ENCODE data around the gene CIAO2A.
"Not testable (repeated sequence)": the region's sequence is repeated elsewhere in the genome, so short reads cannot be mapped to it uniquely, and the experiment has no call there.

The CIAO2A gene

GRCh38 chr15:64112073-64112772 lies 18.6 kb upstream of the CIAO2A start:
- no peak for DNase-seq (ENCODE audit: low read depth)

- no peak for DNase-seq (ENCODE audit: low read depth)
Observed at GRCh38 chr15:64111679-64112050, 18.0 kb upstream of the CIAO2A start.

GRCh38 chr15:64110950-64111678 lies 17.5 kb upstream of the CIAO2A start:
- no peak for DNase-seq (ENCODE audit: low read depth)

GRCh38 chr15:64110108-64110701 lies 16.6 kb upstream of the CIAO2A start:
- not testable (repeated sequence) for DNase-seq (ENCODE audit: low read depth)

GRCh38 chr15:64107337-64107736 lies 13.7 kb upstream of the CIAO2A start:
- DNase-seq (ENCODE audit: low read depth), result no peak

- no peak for DNase-seq (ENCODE audit: low read depth)
Observed at GRCh38 chr15:64105113-64105704, 11.6 kb upstream of the CIAO2A start.

GRCh38 chr15:64102497-64102896 lies 8.9 kb upstream of the CIAO2A start:
- no peak for DNase-seq (ENCODE audit: low read depth)

- DNase-seq (ENCODE audit: low read depth), result no peak
Observed at GRCh38 chr15:64100958-64101357, 7.3 kb upstream of the CIAO2A start.

- no peak for DNase-seq (ENCODE audit: low read depth)
Observed at GRCh38 chr15:64099379-64099778, 5.7 kb upstream of the CIAO2A start.

GRCh38 chr15:64096668-64097384 lies 3.2 kb upstream of the CIAO2A start:
- DNase-seq (ENCODE audit: low read depth), result no peak

- DNase-seq (ENCODE audit: low read depth), result peak; percentile 97
Observed at GRCh38 chr15:64095795-64096667, 2.4 kb upstream of the CIAO2A start, which contains the start of gene SNX1. TSS of gene SNX1 (plus strand) at chr15:64095982. CDS start at chr15:64096014, 32 bp downstream.

- DNase-seq (ENCODE audit: low read depth), result no peak
Observed at GRCh38 chr15:64095431-64095794, 1.8 kb upstream of the CIAO2A start.

GRCh38 chr15:64092864-64093626 lies 593 bp downstream of the CIAO2A start:
- DNase-seq (ENCODE audit: low read depth), result peak; percentile 7

- no peak for DNase-seq (ENCODE audit: low read depth)
Observed at GRCh38 chr15:64092075-64092820, 1.4 kb downstream of the CIAO2A start.

- no peak for DNase-seq (ENCODE audit: low read depth)
Observed at GRCh38 chr15:64090527-64090926, 3.1 kb downstream of the CIAO2A start.

GRCh38 chr15:64089543-64090280 lies 3.9 kb downstream of the CIAO2A start:
- DNase-seq (ENCODE audit: low read depth), result no peak

- DNase-seq (ENCODE audit: low read depth), result no peak
Observed at GRCh38 chr15:64082757-64083156, 10.9 kb downstream of the CIAO2A start.

GRCh38 chr15:64073496-64073895 lies 20.1 kb downstream of the CIAO2A start:
- DNase-seq (ENCODE audit: low read depth), result not testable (repeated sequence)

- no peak for DNase-seq (ENCODE audit: low read depth)
Observed at GRCh38 chr15:64072812-64073211, 20.8 kb downstream of the CIAO2A start.
